ENCODE results near the gene FMNL3. TPM values are rescaled to one million over a fixed set of nuclear protein-coding genes. Genes with fewer than 3 reads are reported as not detected.
"Not testable (repeated sequence)": the region's sequence is repeated elsewhere in the genome, so short reads cannot be mapped to it uniquely, and the experiment has no call there.

The FMNL3 gene
- total RNA-seq, 1 donor from 2014 or later, result 21.1 TPM

DNA sequence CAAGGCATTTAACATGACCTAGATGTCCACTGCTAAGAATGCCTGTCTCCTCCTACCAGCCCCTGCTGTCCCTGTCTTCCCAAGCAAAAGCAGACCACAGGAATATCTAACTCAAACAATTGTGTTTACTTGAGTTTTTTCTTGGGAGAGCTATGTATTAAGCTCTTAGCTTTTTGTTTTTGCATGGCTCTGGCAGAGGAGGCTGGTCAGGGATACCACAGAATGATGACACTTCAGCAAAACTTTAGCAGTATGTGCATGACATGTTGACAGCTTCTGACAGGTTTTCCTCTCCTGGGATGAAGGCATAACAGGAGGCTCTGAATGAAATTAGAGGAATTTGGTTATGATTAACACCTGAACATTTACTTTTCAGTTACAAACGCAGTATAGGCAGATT is 41.1 kb upstream of the FMNL3 start:
- Mint-ChIP-seq H3K36me3 (peaks cover 16% of the 10 kb centered on the region), H3K27ac (peak overlapping the region; percentile 56), H3K4me3 (no peak overlapping the region), H3K9me3 (no peaks in the 10 kb centered on the region), H3K27me3 (no peaks in the 10 kb centered on the region), H3K4me1 (ENCODE audit: unreplicated experiment) (peaks cover 47% of the 10 kb centered on the region)
- no peak for TF ChIP-seq CTCF (conservative IDR thresholded peaks at IDR 0.05)
- no peak for DNase-seq (ENCODE audit: extremely low spot score, unreplicated experiment)

DNA sequence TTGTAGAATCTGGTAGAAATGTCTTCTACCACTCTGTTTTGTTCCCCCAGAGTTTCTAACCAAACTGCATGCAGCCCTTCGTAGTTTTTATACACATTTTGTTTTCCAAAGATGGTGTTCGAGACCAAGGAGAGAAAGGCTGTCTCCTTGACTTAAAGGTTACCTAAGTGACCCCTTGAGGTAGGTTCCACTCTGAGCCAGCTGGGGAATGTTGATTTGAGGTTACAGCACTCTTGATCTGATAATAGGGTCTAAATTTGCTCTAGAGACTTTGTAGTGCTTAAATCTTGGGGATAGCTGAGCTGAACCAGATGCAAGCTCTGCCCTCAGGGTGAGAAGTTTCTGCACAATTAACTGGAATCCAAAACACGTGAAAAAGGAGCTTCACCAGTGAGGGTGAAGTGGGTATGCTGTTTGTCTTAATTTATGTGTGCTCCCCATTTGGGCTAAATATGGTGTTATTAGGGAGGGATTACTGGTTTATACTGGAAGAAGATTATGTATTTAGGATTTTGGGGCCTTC is 37.2 kb upstream of the FMNL3 start:
- Mint-ChIP-seq H3K27ac (peak overlapping the region; percentile 22), H3K9me3 (no peaks in the 10 kb centered on the region), H3K36me3 (peaks cover 17% of the 10 kb centered on the region), H3K27me3 (peaks cover 6% of the 10 kb centered on the region), H3K4me1 (ENCODE audit: unreplicated experiment) (peaks cover 34% of the 10 kb centered on the region), H3K4me3 (peak overlapping the region; percentile 48)
- no peak for DNase-seq (ENCODE audit: extremely low spot score, unreplicated experiment)
- no peak for TF ChIP-seq CTCF (conservative IDR thresholded peaks at IDR 0.05)

GRCh38 chr12:49741882-49742620 is 34.8 kb upstream of the FMNL3 start:
- Mint-ChIP-seq H3K27me3 (peaks cover 9% of the 10 kb centered on the region), H3K36me3 (peaks cover 17% of the 10 kb centered on the region), H3K27ac (peak overlapping the region; percentile 98), H3K9me3 (no peaks in the 10 kb centered on the region), H3K4me1 (ENCODE audit: unreplicated experiment) (peaks cover 26% of the 10 kb centered on the region), H3K4me3 (peak overlapping the region; percentile 98)
- TF ChIP-seq CTCF (conservative IDR thresholded peaks at IDR 0.05), result no peak
- peak; percentile 82 for DNase-seq (ENCODE audit: extremely low spot score, unreplicated experiment)

DNA sequence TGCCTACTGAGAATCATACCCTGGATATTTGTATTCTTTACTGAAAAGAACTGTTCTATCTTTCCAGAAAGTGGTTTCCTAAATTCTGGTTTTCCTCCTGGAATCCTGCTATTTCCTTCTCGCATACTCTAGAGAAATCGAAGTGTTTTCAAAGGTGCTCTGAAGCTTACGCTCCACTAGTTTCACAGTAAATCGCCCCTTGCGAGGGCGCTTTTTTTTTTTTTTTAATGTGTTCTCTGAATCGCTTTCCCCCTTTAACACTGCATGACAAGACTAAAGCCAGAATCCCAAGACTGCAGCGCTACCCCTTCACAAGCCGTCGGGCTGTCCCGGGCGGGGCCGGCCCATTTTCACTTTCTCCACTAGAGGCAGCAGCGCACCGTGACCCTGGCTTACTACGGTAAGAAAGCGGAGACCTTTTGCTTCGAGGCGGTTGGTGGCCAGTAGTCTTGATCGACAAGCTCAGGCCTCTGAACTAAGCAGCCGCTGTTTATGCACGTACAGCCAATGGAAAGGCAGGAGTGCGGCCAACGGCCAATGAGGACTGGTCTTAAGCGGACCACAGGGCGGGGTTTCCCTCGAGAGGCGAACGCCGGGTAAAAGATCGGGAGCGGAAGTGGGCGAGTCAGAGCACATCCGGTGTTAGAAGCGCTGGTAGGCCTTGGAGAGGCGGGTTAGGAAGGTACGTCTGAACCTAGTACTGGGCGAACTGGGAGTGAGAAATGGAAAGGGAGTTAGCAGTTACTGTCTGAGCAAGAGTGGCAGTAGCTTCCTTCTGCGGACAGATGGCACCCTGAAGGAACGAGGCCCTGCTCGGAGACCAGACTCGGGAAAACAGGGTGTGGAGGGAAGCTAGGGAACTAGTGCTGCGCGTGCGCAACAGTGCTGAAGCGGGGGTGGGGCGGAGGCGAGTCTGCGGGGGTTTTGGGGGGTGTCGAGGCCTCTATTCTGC is 34.0 kb upstream of the FMNL3 start, which contains the start of gene TMBIM6:
TSS of gene TMBIM6 (plus strand) at position 628 of the 952 bp plus-strand sequence. CDS start 10,937 bp downstream, outside the sequence.
- peak within 1 kb of the TSS; percentile 98 for H3K4me3 Mint-ChIP-seq

GRCh38 chr12:49740277-49740676 is 33.1 kb upstream of the FMNL3 start:
- H3K4me3 Mint-ChIP-seq; H3K9me3 Mint-ChIP-seq; H3K27ac Mint-ChIP-seq; DNase-seq (ENCODE audit: extremely low spot score, unreplicated experiment); H3K27me3 Mint-ChIP-seq: not testable (repeated sequence)
- peaks cover 21% of the 10 kb centered on the region for H3K4me1 Mint-ChIP-seq (ENCODE audit: unreplicated experiment)
- peaks cover 13% of the 10 kb centered on the region for H3K36me3 Mint-ChIP-seq

More for the DNA sequence above, 34.0 kb upstream of the FMNL3 start, which contains the start of gene TMBIM6:
- Mint-ChIP-seq H3K4me1 (ENCODE audit: unreplicated experiment) (peaks cover 21% of the 10 kb centered on the region), H3K27ac (peak within 1 kb of the TSS; percentile 98), H3K27me3 (peaks cover 9% of the 10 kb centered on the region), H3K9me3 (no peaks in the 10 kb centered on the region), H3K36me3 (peaks cover 13% of the 10 kb centered on the region)
- peak; percentile 96 for TF ChIP-seq CTCF (conservative IDR thresholded peaks at IDR 0.05)
- DNase-seq (ENCODE audit: extremely low spot score, unreplicated experiment), result peak; percentile 96

- H3K9me3 Mint-ChIP-seq; H3K4me1 Mint-ChIP-seq (ENCODE audit: unreplicated experiment); H3K27me3 Mint-ChIP-seq; DNase-seq (ENCODE audit: extremely low spot score, unreplicated experiment); H3K36me3 Mint-ChIP-seq; H3K4me3 Mint-ChIP-seq; H3K27ac Mint-ChIP-seq: not testable (repeated sequence)
Observed at GRCh38 chr12:49738721-49739120, 31.5 kb upstream of the FMNL3 start.

DNA sequence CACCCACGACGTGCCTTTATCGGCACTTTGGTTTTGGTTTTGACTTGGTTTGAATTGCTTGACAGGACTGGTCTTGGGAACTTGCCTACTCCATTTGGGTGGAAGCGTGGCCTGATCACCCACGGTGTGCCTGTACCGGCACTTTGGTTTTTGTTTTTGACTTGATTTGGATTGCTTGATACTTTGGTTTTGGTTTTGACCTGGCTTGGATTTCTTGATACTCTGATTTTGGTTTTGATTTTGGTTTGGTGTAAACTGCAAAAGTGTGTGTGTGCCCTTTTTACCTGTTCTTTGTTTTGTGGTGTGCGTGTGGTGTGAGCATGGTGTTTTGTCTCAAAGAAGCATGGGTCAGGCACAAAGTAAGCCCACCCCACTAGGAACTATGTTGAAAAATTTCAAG is 27.7 kb upstream of the FMNL3 start:
- H3K27ac Mint-ChIP-seq; H3K4me1 Mint-ChIP-seq (ENCODE audit: unreplicated experiment); H3K4me3 Mint-ChIP-seq; H3K36me3 Mint-ChIP-seq; DNase-seq (ENCODE audit: extremely low spot score, unreplicated experiment); H3K9me3 Mint-ChIP-seq: not testable (repeated sequence)
- H3K27me3 Mint-ChIP-seq, result peaks cover 13% of the 10 kb centered on the region

Data from type B pancreatic cell (in vitro differentiated cells).